ENCODE measurements around the gene SRL. TPM values are rescaled to one million over a fixed set of nuclear protein-coding genes. Genes with fewer than 3 reads are reported as not detected.

Gene SRL
- total RNA-seq, 2 experiments from 2014 or later: not detected

DNA sequence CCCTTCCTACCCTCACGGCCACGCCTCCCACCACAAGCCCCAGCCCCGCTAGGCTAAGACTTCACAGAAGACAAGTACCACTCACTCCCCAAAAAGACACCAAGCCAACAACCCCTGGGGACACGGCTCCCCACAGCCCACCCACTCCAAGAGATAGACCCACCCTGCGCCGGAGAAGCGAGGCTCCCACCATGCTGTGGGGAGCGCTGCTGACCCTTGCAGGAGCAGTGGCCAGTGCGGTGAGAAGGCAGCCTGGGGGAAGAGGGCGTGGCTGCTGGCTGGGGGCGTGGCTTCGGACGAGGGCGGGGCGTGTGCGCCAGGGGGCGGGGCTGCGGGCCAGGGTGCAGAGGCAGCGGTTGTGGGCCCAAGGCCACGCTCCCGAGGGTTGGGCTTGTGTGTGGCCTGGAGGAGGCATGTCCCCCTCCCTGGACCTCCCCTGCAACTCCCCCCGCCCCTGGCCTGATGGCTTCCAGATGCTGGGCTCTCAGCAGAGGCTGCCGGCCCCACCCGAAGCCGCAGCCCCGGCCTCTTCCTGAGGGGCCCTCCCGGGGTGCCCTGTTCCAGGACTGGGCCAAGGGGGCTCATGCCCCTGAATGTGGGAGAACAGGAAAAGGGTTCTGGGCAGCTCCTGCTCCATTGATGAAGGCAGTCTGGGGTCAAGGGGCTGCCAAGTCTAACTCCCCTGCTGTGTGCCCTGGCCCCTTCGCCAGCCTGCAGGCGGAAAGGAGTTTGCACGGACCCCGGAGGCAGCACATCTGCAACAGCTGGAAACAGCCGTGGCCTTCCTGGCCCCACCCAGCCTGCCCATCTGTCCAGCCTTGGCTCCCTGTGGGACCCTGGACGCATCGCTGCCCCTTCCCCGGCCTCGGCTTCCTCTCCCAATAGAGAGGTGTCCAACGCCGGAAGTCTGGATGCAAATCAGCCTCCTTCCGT lies 21.9 kb upstream of the SRL start:
- POLR2A ChIA-PET: no interaction called here

GRCh38 chr16:4262303-4262835 lies 20.5 kb upstream of the SRL start:
- ChIA-PET POLR2A (no interaction called here), CTCF (interaction anchor here (0.5 to 1.6 kb wide), 5 partner anchors 8 to 265 kb away, joined by 3 to 10 read pairs (median 4); no protein-coding TSS in a partner anchor)

More for the DNA sequence above, 21.9 kb upstream of the SRL start:
- CTCF ChIA-PET: interaction anchor here (1.0 to 1.6 kb wide), 3 partner anchors 9 to 10 kb away, joined by 3 to 10 read pairs (median 6); partner anchors contain the start of gene TFAP4

DNA sequence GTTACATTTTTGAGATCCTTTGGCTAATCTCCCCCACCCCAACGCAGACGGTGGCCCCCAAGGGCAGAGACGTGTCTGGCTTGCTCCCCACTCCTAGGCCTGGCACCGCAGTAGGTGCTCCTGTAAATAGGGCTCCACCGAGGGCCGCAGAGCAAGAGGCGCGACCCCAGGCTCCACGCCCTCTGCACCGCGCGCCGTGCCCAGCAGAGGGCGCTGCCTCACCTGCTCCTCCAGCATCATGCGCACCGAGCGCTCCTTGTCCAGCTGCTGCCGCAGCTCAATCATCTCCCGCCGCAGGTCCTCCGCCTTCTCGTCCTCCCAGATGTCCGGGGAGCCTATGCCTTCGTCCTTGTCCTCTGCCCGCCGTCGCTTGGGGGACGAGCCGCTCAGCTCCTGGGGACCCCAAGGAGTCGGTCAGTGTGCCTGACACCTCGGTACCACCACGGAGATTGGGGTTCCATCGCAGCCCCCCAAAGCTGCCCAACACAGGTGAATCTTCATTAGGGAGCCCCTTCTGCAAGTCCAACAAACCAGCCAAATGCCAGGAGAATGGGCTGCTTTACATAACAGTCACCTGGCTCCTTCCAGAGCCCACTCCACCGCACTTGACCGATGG lies 19.8 kb upstream of the SRL start:
- POLR2A ChIA-PET: interaction anchor here (0.5 kb wide), 1 partner anchor 153 kb away, joined by 4 read pairs; no protein-coding TSS in a partner anchor
- CTCF ChIA-PET: interaction anchor here (0.5 to 1.6 kb wide), 5 partner anchors 8 to 265 kb away, joined by 3 to 10 read pairs (median 4); no protein-coding TSS in a partner anchor

DNA sequence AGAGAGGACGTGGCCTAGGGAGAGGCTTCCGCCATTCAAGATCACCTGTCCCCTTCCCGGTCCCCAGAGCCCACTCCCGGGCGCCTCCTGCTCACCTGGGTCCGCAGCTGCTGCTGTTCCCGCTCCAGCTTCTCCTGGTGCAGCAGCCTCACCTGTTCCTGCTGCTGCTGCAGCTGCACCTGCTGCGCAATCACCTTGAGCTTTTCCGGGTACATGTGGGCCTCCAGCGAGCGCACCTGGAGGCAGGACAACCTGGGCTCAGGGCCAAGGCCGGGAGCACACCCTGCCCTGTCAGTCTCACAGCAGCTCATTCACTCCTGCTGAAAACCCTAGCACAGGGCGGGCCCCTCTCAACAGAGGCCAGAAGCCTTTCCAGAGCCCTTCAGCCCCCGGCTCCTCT lies 18.5 kb upstream of the SRL start:
- CTCF ChIA-PET: interaction anchor here (0.7 to 1.2 kb wide), 3 partner anchors 12 to 68 kb away, joined by 3 read pairs; partner anchors contain the start of gene TFAP4
- POLR2A ChIA-PET: interaction anchor here (0.5 to 1.2 kb wide), 2 partner anchors 11 to 288 kb away, joined by 4 to 5 read pairs; no protein-coding TSS in a partner anchor

DNA sequence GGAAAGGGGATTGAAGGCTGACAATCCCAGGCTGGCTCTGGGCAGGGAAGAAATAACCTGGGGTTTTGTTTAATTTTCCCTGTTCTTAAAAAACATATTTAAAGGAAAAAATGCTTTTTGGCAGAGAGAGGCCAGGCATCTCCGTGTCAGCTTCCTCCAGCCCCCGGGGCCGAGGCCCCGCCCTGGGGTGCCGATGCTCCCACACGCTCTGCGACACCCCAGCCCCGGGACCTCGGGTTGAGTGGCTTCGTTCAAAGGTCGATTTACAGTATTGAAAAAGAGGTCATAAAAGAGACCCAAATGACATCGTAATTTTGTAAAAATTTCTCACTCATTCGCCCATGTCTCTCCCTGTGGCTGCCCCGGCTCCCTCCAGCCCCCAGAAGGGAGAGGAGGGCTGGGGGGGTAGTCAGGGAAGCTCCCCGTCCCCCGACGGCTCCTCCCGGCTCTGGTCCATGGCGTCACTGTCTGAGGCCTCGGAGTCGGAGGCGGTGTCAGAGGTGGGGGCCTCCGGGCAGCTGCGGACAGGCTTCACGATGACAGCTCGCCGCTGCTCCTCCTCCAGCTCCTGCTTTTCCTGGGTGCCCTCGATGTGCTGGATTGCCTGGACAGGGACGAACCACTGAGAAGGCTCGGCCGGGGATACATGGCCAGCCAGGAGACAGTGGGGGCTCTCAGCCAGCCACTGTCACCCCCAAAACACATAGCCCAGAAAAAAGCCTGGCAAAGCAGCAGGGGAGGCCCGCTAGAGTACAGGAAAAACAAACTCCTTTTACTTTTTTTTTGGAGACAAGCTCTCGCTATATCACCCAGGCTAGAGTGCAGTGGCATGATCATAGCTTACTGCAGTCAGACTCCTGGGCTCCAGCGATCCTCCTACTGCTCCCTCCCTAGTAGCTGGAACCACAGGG lies 16.0 kb upstream of the SRL start:
- ChIA-PET POLR2A (no interaction called here), CTCF (interaction anchor here (1.3 to 3.3 kb wide), 2 partner anchors 15 to 71 kb away, joined by 4 to 9 read pairs; partner anchors contain the start of gene TFAP4)

DNA sequence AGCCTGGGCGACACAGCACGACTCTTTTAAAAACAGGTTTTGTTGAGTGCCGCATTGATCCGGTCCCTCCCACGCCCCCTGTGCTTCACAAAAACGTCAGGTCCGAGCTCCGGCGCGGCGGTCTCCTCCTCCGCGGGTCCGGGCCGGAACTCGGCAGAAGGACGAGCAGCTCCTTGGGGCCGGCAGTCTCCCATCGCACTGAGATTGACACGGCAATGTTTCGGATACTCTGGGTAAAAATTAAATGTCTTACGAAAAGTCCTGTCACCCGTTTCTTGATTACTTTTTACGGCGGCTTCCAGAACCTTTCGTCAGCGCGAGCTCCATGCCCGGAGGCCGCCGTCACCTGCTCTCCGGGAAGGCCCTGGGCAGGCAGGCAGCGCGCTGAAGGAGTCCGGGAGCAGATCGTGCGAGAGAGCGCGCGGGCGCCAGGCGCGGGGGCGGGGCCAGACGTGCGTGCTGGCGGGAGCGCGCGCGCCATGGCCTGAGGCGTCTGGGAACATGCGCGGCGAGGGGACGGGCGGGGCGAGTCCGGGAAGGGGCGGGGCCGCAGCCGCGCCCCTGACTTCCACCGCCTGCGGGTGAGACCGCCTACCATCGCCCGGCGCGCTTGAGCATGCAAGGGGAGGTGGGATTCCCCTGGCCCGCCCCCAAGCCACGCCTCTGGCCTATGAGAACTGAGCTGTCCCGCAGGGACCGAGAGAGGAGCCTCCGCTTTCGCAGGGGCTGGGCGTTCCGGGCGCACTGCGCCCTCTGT lies 11.7 kb upstream of the SRL start:
- ChIA-PET POLR2A (interaction anchor here (0.6 to 1.9 kb wide), 8 partner anchors 11 to 536 kb away, joined by 3 to 33 read pairs (median 3); partner anchors contain the start of genes ADCY9, TFAP4 and TRAP1), CTCF (interaction anchor here (0.6 to 3.7 kb wide), 34 partner anchors 9 to 752 kb away, joined by 3 to 59 read pairs (median 5); partner anchors contain the start of genes CLUAP1, NMRAL1, PAM16 and SRL)

DNA sequence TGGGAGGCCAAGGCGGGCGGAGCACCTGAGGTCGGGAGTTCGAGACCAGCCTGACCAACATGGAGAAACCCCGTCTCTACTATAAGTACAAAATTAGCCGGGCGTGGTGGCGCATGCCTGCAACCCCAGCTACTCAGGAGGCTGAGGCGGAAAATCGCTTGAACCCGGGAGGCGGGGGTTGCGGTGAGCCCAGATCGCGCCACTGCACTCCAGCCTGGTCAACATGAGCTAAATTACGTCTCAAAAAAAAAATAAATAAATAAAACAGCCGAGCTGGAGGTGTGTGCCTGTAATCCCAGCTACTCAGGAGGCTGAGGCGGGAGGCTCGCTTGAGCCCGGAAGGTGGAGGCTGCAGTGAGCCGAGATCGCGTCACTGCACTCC lies 11.1 kb upstream of the SRL start:
- ChIA-PET CTCF (interaction anchor here (1.1 to 3.7 kb wide), 15 partner anchors 10 to 314 kb away, joined by 3 to 59 read pairs (median 6); partner anchors contain the start of genes NMRAL1, PAM16 and TFAP4), POLR2A (interaction anchor here (0.6 to 1.9 kb wide), 7 partner anchors 12 to 536 kb away, joined by 3 to 33 read pairs (median 3); partner anchors contain the start of genes ADCY9, TFAP4 and TRAP1)

DNA sequence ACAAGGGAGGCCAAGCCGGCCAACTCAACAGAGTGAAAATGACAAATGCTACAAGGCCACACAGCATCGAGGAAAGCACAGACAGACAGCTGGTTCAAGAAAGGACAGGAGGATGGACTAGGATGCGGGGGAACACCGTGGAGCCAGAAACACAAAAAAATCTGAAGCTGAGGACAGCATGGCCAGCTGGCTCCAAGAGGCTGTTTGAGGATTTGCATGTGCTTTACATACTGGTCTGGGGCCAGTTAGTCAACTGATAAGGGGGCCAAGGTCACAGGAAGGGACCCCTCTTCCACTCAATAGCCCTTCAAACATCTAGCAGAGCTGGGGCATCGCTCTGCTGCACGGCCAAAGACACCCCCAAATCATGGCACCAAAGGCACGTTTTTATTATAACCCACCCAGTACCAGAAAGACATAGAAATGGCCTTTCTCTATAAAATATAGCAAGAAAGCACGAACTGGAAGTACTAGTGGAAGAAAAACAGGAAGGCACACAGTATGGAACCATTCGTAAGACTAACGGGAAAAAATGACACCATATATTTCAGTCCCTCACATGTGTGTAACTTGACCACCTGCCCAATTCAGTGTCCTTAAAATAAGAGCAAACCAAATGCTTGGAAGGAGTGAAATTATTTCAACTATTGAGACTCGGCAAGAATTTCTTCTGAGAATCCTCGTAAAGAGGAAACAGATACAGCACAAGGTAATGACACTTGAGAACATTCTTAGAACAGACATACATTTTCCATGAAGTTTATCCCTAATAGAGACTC lies 7.8 kb upstream of the SRL start:
- POLR2A ChIA-PET: no interaction called here

GRCh38 chr16:4247460-4247784 lies 5.5 kb upstream of the SRL start:
- POLR2A ChIA-PET: no interaction called here
- CTCF ChIA-PET: interaction anchor here (1.6 kb wide), 1 partner anchor 47 kb away, joined by 3 read pairs; no protein-coding TSS in a partner anchor

More for the DNA sequence above, 7.8 kb upstream of the SRL start:
- CTCF ChIA-PET: no interaction called here

GRCh38 chr16:4246777-4247459 lies 5.0 kb upstream of the SRL start:
- ChIA-PET CTCF (no interaction called here), POLR2A (no interaction called here)

- POLR2A ChIA-PET: interaction anchor here (0.5 kb wide), 1 partner anchor 223 kb away, joined by 7 read pairs; no protein-coding TSS in a partner anchor
- CTCF ChIA-PET: no interaction called here
These were observed 3.4 kb upstream of the SRL start for GRCh38 chr16:4245077-4245791.

- CTCF ChIA-PET: no interaction called here
- POLR2A ChIA-PET: interaction anchor here (0.5 kb wide), 1 partner anchor 222 kb away, joined by 7 read pairs; no protein-coding TSS in a partner anchor
These were observed 2.6 kb upstream of the SRL start for GRCh38 chr16:4244254-4245076.

- ChIA-PET CTCF (interaction anchor here (1.1 kb wide), 1 partner anchor 12 kb away, joined by 4 read pairs; no protein-coding TSS in a partner anchor), POLR2A (interaction anchor here (0.6 kb wide), 1 partner anchor 247 kb away, joined by 4 read pairs; no protein-coding TSS in a partner anchor)
These were observed 487 bp downstream of the SRL start for GRCh38 chr16:4241258-4241927.

- ChIA-PET CTCF (interaction anchor here (0.8 kb wide), 1 partner anchor 301 kb away, joined by 3 read pairs; no protein-coding TSS in a partner anchor), POLR2A (no interaction called here)
These were observed 1.3 kb downstream of the SRL start for GRCh38 chr16:4240624-4241023.
